PFSK-1 (cell line): Measurements from ENCODE around the gene ZNF318.

Source experiments
- FOXP2 ChIP-seq: optimal IDR thresholded peaks from 2 replicates; pipeline ENCODE3; 2011; ENCODE audit warnings: borderline replicate concordance, control low read depth, inconsistent platforms; ENCODE audit not compliant: insufficient read depth; ENCODE audit errors: extremely low read length, extremely low read depth
- SIN3A ChIP-seq: IDR thresholded peaks from 2 replicates; pipeline ENCODE4 v1.6.1; 2012; ENCODE audit warnings: mild to moderate bottlenecking, low read length, moderate library complexity, borderline replicate concordance; ENCODE audit not compliant: insufficient read depth
- TF ChIP-seq, protein P1 (sequence below), 2 experiments: IDR thresholded peaks; 2 replicates each; pipeline versions ENCODE4 v1.6.1 to v1.8.0; 2011 to 2012; ENCODE audit warnings: low read depth in 2 of 2, low read length in 2 of 2, control low read depth in 1 of 2, inconsistent platforms in 1 of 2, mild to moderate bottlenecking in 1 of 2, moderate library complexity in 1 of 2; ENCODE audit not compliant: insufficient read depth in 1 of 2

DNA sequence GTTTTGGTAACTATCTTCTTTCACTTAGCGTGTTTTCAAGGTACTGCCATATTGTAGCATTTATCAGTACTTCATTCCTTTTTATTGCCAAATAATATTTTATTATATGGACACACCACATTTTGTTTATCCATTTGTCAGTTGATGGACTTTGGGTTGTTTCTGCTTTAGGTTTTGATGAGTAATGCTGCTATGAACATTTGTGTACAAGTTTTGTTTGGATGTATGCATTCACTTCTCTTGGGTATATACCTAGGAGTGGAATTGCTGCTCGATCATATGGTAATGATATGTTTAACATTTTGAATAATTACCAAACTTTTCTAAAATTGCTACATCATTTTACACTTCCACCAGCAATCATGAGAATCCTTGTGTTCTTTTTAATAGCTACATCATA lies 77.7 kb downstream of the ZNF318 start:
- TF ChIP-seq, protein P1, sequence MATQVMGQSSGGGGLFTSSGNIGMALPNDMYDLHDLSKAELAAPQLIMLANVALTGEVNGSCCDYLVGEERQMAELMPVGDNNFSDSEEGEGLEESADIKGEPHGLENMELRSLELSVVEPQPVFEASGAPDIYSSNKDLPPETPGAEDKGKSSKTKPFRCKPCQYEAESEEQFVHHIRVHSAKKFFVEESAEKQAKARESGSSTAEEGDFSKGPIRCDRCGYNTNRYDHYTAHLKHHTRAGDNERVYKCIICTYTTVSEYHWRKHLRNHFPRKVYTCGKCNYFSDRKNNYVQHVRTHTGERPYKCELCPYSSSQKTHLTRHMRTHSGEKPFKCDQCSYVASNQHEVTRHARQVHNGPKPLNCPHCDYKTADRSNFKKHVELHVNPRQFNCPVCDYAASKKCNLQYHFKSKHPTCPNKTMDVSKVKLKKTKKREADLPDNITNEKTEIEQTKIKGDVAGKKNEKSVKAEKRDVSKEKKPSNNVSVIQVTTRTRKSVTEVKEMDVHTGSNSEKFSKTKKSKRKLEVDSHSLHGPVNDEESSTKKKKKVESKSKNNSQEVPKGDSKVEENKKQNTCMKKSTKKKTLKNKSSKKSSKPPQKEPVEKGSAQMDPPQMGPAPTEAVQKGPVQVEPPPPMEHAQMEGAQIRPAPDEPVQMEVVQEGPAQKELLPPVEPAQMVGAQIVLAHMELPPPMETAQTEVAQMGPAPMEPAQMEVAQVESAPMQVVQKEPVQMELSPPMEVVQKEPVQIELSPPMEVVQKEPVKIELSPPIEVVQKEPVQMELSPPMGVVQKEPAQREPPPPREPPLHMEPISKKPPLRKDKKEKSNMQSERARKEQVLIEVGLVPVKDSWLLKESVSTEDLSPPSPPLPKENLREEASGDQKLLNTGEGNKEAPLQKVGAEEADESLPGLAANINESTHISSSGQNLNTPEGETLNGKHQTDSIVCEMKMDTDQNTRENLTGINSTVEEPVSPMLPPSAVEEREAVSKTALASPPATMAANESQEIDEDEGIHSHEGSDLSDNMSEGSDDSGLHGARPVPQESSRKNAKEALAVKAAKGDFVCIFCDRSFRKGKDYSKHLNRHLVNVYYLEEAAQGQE (IDR thresholded peaks at IDR 0.05; ENCODE audit: insufficient read depth in 1 of 2, low read depth in 2 of 2, low read length in 2 of 2): no peak
- TF ChIP-seq SIN3A (no peak), FOXP2 (no peak)
